Testis (tissue), 5 donors: ENCODE measurements around the gene OR6F1. TPM values are rescaled to one million over a fixed set of nuclear protein-coding genes. Genes with fewer than 3 reads are reported as not detected.
"Not testable (repeated sequence)": the region's sequence is repeated elsewhere in the genome, so short reads cannot be mapped to it uniquely, and the experiment has no call there.

Source experiments
- DNase-seq: peaks from one replicate; pipeline ENCODE4 v3.0.0-alpha.2; 2019
- H3K27ac ChIP-seq, 2 donors: fragments of 200-600 bp; sonication (generic); one replicate each; pipeline ENCODE4 v1.5.1; 2019
- H3K27me3 ChIP-seq: fragments of 200-600 bp; sonication (generic); one replicate; pipeline ENCODE4 v1.5.1; 2019
- H3K36me3 ChIP-seq: fragments of 200-600 bp; sonication (generic); one replicate; pipeline ENCODE4 v1.5.1; 2017; ENCODE audit warnings: low read depth; ENCODE audit errors: missing control alignments
- H3K4me1 ChIP-seq: fragments of 200-600 bp; sonication (generic); one replicate; pipeline ENCODE4 v1.5.1; 2019
- H3K4me3 ChIP-seq, 2 donors: fragments of 200-600 bp; sonication (generic); one replicate each; pipeline ENCODE4 v1.5.1; 2017 to 2019
- H3K9me3 ChIP-seq: fragments of 200-600 bp; sonication (generic); one replicate; pipeline ENCODE4 v1.5.1; 2017
- POLR2A ChIP-seq: fragments of 450-650 bp; IDR thresholded peaks from one replicate; pipeline ENCODE4 v1.6.1; 2017; ENCODE audit warnings: antibody characterized with exemption, mild to moderate bottlenecking, moderate library complexity
- WGBS, 2 donors: methylation state at CpG; one replicate each; pipeline ENCODE4 v1.1.5; 2018; 5-methylcytosine and 5-hydroxymethylcytosine counted together
- intact Hi-C: fragments of 100-400 bp; cut with DNase I; formaldehyde crosslinking; loops from one replicate; pipeline ENCODE4 v1.15.1; 2023; ENCODE audit warnings: low total_unique reads
- long read RNA-seq, 2 donors: transcript quantifications; one replicate each; lab custom pipeline, GENCODE V29; 2026
- polyA plus RNA-seq: library from polyadenylated mRNA; stranded (reverse); fragments of 350-450 nt; fragmentation: Illumina TruSeq; extraction: RNeasy Lipid Tissue Mini Kit (QIAGEN cat#74804); gene quantifications from one replicate; pipeline ENCODE4 v1.2.3, GENCODE V29; 2014; ENCODE audit warnings: low read depth, low replicate concordance; ENCODE audit not compliant: insufficient read depth
- total RNA-seq, 2 donors: library from RNA; depleted of rRNA; stranded (reverse); fragments of >200 nt; gene quantifications; one replicate each; pipeline ENCODE4 v1.2.3, GENCODE V29; 2016
- TF ChIP-seq, protein P1 (sequence below), 3 experiments: fragments of 450-650 bp in 2 of 3; fragments of 200-600 bp in 1 of 3; sonication (generic) in 1 of 3; IDR thresholded peaks; one replicate each; pipeline ENCODE4 v1.5.1; 2016 to 2019; ENCODE audit warnings: antibody characterized with exemption in 3 of 3, mild to moderate bottlenecking in 2 of 3, moderate library complexity in 1 of 3

OR6F1 gene
- total RNA-seq: under 1 TPM; 0.62 to 0.94 TPM
- polyA plus RNA-seq: 1.4 TPM
- long read RNA-seq, donor 1: 0 reads
- long read RNA-seq, donor 2: 0 reads

GRCh38 chr1:247716546-247716945 is at the start of gene OR6F1:
Gene OR6F1 (minus strand): TSS chr1:247716646. CDS start chr1:247712755, 3,891 bp downstream.
- TF ChIP-seq, protein P1, sequence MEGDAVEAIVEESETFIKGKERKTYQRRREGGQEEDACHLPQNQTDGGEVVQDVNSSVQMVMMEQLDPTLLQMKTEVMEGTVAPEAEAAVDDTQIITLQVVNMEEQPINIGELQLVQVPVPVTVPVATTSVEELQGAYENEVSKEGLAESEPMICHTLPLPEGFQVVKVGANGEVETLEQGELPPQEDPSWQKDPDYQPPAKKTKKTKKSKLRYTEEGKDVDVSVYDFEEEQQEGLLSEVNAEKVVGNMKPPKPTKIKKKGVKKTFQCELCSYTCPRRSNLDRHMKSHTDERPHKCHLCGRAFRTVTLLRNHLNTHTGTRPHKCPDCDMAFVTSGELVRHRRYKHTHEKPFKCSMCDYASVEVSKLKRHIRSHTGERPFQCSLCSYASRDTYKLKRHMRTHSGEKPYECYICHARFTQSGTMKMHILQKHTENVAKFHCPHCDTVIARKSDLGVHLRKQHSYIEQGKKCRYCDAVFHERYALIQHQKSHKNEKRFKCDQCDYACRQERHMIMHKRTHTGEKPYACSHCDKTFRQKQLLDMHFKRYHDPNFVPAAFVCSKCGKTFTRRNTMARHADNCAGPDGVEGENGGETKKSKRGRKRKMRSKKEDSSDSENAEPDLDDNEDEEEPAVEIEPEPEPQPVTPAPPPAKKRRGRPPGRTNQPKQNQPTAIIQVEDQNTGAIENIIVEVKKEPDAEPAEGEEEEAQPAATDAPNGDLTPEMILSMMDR (IDR thresholded peaks at IDR 0.05): no peak
- no peak for TF ChIP-seq POLR2A
- Histone ChIP-seq H3K27me3 (no peaks in the 10 kb centered on the region), H3K36me3 (no peaks in the 10 kb centered on the region), H3K4me1 (no peaks in the 10 kb centered on the region), H3K4me3 (no peak within 1 kb of the TSS), H3K27ac (no peak within 1 kb of the TSS), H3K9me3 (no peaks in the 10 kb centered on the region)
- DNase-seq: no peak
- 94 to 96% methylated on average over 3 of the region's 3 CpGs for WGBS, 2 donors
- intact Hi-C loops: no loop called here

DNA sequence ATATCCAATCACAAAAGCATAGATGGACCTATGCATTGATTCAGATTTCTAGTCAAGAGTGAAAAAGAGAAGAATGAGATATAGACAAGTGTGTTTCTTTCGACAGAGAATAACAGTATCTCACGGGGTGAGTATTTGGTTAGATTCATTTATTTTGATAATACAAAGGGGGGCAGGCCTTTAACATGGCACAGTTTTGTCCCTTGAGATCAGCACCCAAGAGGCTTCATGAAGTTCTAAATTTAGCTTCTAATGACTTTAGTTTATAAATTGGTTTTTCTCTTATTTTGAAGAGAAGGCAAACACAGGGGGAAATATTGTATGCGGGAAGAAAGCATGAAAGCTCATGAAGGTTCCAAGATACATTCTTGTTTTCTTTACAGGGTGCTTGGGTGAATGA is 44.0 kb upstream of the OR6F1 start, which contains the start of gene OR1C1:
OR1C1 (minus strand) TSS at position 101 of the 400 bp plus-strand sequence. CDS start 2,150 bp downstream, outside the sequence.
- no peak within 1 kb of the TSS for H3K27ac ChIP-seq
- no peaks in the 10 kb centered on the region for H3K27me3 ChIP-seq
- intact Hi-C loops: no loop called here
- DNase-seq: no peak
- H3K4me3 ChIP-seq: no peak within 1 kb of the TSS
- WGBS, 2 donors: 92% methylated on average over 3 of the region's 3 CpGs
- no peaks in the 10 kb centered on the region for H3K4me1 ChIP-seq
- H3K9me3 ChIP-seq: no peaks in the 10 kb centered on the region
- no peaks in the 10 kb centered on the region for H3K36me3 ChIP-seq
- TF ChIP-seq, protein P1 (IDR thresholded peaks at IDR 0.05): no peak
- TF ChIP-seq POLR2A: no peak

- H3K4me1 ChIP-seq, DNase-seq, H3K4me3 ChIP-seq, intact Hi-C loops, H3K9me3 ChIP-seq, H3K27ac ChIP-seq, H3K36me3 ChIP-seq, H3K27me3 ChIP-seq: not testable (repeated sequence)
- 95 to 97% methylated on average over 1 of the region's 1 CpG for WGBS, 2 donors
Observed at GRCh38 chr1:247754311-247754710, 37.9 kb upstream of the OR6F1 start.

- no peak for TF ChIP-seq POLR2A
- TF ChIP-seq, protein P1 (IDR thresholded peaks at IDR 0.05): no peak
- no peak for DNase-seq
- WGBS, 2 donors: 100% methylated on average over 1 of the region's 1 CpG; no CpG with 5 or more reads in 1 of the 2 donors
- Histone ChIP-seq H3K9me3 (no peaks in the 10 kb centered on the region), H3K27me3 (no peaks in the 10 kb centered on the region), H3K27ac (no peak overlapping the region), H3K36me3 (no peaks in the 10 kb centered on the region), H3K4me3 (no peak overlapping the region), H3K4me1 (no peaks in the 10 kb centered on the region)
- intact Hi-C loops: no loop called here
Observed at GRCh38 chr1:247749870-247750269, 33.4 kb upstream of the OR6F1 start.

- no peak within 1 kb of the TSS for H3K4me3 ChIP-seq
- no peaks in the 10 kb centered on the region for H3K4me1 ChIP-seq
- H3K9me3 ChIP-seq: no peaks in the 10 kb centered on the region
- TF ChIP-seq, protein P1 (IDR thresholded peaks at IDR 0.05): no peak
- no peak for TF ChIP-seq POLR2A
- H3K27me3 ChIP-seq: no peaks in the 10 kb centered on the region
- H3K36me3 ChIP-seq: no peaks in the 10 kb centered on the region
- DNase-seq: no peak
- intact Hi-C loops: no loop called here
- no peak within 1 kb of the TSS for H3K27ac ChIP-seq
- WGBS, 2 donors: 92 to 94% methylated on average over 2 of the region's 2 CpGs
Observed at GRCh38 chr1:247748041-247748440, 31.6 kb upstream of the OR6F1 start, which contains the start of gene OR14A2. Gene OR14A2 (minus strand): TSS chr1:247748141.
